Stimulated activated CD4-positive, alpha-beta T cell treated with anti-CD3 and anti-CD28 coated beads, Interleukin-1b, Interleukin-23, amount 100 ng/mL, for 48 hours (primary cell): ENCODE results near the gene ROBO1.

Source experiments
- DNase-seq: peaks from one replicate; pipeline ENCODE4 v3.0.0-alpha.2; 2020

Gene ROBO1

GRCh38 chr3:79664455-79664854, 103.3 kb downstream of the ROBO1 start:
- no peak for DNase-seq

- DNase-seq = no peak
Measured at GRCh38 chr3:79661896-79662295, 105.9 kb downstream of the ROBO1 start.

GRCh38 chr3:79657076-79657475, 110.7 kb downstream of the ROBO1 start:
- no peak for DNase-seq

- DNase-seq = no peak
Measured at GRCh38 chr3:79654019-79654418, 113.8 kb downstream of the ROBO1 start.

GRCh38 chr3:79653266-79653830, 114.5 kb downstream of the ROBO1 start:
- no peak for DNase-seq

GRCh38 chr3:79651536-79652065, 116.2 kb downstream of the ROBO1 start:
- no peak for DNase-seq

GRCh38 chr3:79639855-79640254, 127.9 kb downstream of the ROBO1 start:
- DNase-seq = no peak

- no peak for DNase-seq
Measured at GRCh38 chr3:79636372-79636771, 131.4 kb downstream of the ROBO1 start.

- no peak for DNase-seq
Measured at GRCh38 chr3:79632842-79633241, 135.0 kb downstream of the ROBO1 start.

GRCh38 chr3:79618883-79619282, 148.9 kb downstream of the ROBO1 start:
- DNase-seq = no peak

- DNase-seq = no peak
Measured at GRCh38 chr3:79606414-79606813, 161.4 kb downstream of the ROBO1 start.

GRCh38 chr3:79604681-79605080, 163.1 kb downstream of the ROBO1 start:
- DNase-seq = no peak

- DNase-seq = no peak
Measured at GRCh38 chr3:79602385-79602784, 165.4 kb downstream of the ROBO1 start.

- DNase-seq = no peak
Measured at GRCh38 chr3:79598594-79598993, 169.2 kb downstream of the ROBO1 start.

- no peak for DNase-seq
Measured at GRCh38 chr3:79597709-79598108, 170.1 kb downstream of the ROBO1 start.

GRCh38 chr3:79587150-79587549, 180.6 kb downstream of the ROBO1 start:
- no peak for DNase-seq

GRCh38 chr3:79586232-79586631, 181.6 kb downstream of the ROBO1 start:
- DNase-seq = no peak

GRCh38 chr3:79572930-79573329, 194.9 kb downstream of the ROBO1 start:
- no peak for DNase-seq

- DNase-seq = no peak
Measured at GRCh38 chr3:79568938-79569337, 198.9 kb downstream of the ROBO1 start.

- no peak for DNase-seq
Measured at GRCh38 chr3:79564192-79564591, 203.6 kb downstream of the ROBO1 start.

- DNase-seq = no peak
Measured at GRCh38 chr3:79560698-79561097, 207.1 kb downstream of the ROBO1 start.

GRCh38 chr3:79558943-79559342, 208.9 kb downstream of the ROBO1 start:
- no peak for DNase-seq

- no peak for DNase-seq
Measured at GRCh38 chr3:79555655-79556054, 212.1 kb downstream of the ROBO1 start.

GRCh38 chr3:79551997-79552396, 215.8 kb downstream of the ROBO1 start:
- DNase-seq = no peak

- no peak for DNase-seq
Measured at GRCh38 chr3:79551321-79551892, 216.4 kb downstream of the ROBO1 start.
